GM12891 (cell line): ENCODE measurements around the gene MTHFSD.

Experiments
- PAX5 ChIP-seq: IDR thresholded peaks from 2 replicates; pipeline ENCODE4 v1.6.1; 2011; ENCODE audit warnings: low read length, moderate library complexity, mild to moderate bottlenecking; ENCODE audit not compliant: insufficient read depth, severe bottlenecking
- POLR2A ChIP-seq: IDR thresholded peaks from 2 replicates; pipeline ENCODE4 v1.6.1; 2011; ENCODE audit warnings: low read depth, low read length, control low read depth
- POLR2AphosphoS5 ChIP-seq: IDR thresholded peaks from 2 replicates; pipeline ENCODE4 v1.6.1; 2011; ENCODE audit warnings: low read depth, low read length, control low read depth
- POU2F2 ChIP-seq: IDR thresholded peaks from 2 replicates; pipeline ENCODE4 v1.6.1; 2011; ENCODE audit warnings: low read depth, mild to moderate bottlenecking, control low read depth, low read length, moderate library complexity
- SPI1 ChIP-seq: IDR thresholded peaks from 2 replicates; pipeline ENCODE4 v1.6.1; 2011; ENCODE audit warnings: low read depth, low read length, control low read depth
- TAF1 ChIP-seq: IDR thresholded peaks from 2 replicates; pipeline ENCODE4 v1.6.1; 2011; ENCODE audit warnings: low read depth, low read length, control low read depth

- TF ChIP-seq POLR2AphosphoS5, result no peak
- no peak for TF ChIP-seq PAX5
- no peak for TF ChIP-seq POLR2A
- no peak for TF ChIP-seq SPI1
- no peak for TF ChIP-seq TAF1
- TF ChIP-seq POU2F2, result no peak
Measured at GRCh38 chr16:86593913-86594620, 39.0 kb upstream of the MTHFSD start.
